IPS-11a (cell line): Measurements from ENCODE around the gene CDK6.

Source experiments
- H3K4me3 ChIP-seq: one replicate; pipeline ENCODE4 v1.5.1; 2013; ENCODE audit warnings: low read depth, low read length, control low read depth

The CDK6 gene

DNA sequence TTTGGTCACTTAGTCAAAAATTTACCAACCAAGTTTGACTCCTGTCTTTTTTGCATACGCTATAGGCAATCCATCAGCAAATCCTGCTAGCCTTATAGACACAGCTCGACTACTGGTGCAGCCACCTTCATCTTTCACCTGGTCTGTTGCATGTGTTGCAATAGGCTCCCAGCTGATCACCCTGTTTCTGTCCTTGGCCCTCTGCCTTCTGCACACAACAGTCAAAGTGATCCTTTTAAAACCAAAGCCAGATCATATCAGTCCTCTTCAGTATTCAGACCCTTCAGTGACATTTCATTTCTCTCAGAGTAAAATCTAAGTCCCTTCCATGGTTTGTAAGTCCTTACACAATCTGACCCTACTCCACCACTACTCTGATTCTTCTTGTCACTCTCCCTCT lies 10.9 kb upstream of the CDK6 start:
- no peak overlapping the region for H3K4me3 ChIP-seq

DNA sequence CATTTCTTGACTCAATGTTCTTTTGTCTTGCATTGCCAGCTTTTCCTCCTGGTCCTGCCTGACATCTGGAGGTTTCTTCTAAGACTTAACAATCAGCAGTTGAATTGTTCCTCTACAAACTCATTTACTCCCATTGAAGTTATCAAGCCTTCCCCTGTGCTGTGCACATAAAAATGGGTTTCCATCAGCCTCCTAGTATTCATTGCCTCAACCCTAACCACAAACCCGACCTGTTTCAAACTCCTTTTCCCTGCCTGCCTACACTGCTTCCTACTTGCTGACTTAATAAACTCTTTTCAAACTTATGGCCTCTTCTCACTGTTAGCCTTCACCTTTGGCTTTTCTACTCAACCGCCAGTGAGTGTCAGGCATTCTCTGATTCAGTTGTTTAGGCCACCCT lies 9.4 kb upstream of the CDK6 start:
- H3K4me3 ChIP-seq: no peak overlapping the region

GRCh38 chr7:92843781-92844180 lies 7.4 kb upstream of the CDK6 start:
- H3K4me3 ChIP-seq: no peak overlapping the region

GRCh38 chr7:92843034-92843760 lies 6.8 kb upstream of the CDK6 start:
- H3K4me3 ChIP-seq: no peak overlapping the region

- H3K4me3 ChIP-seq: no peak overlapping the region
These were observed 4.8 kb upstream of the CDK6 start for GRCh38 chr7:92841192-92841591.

GRCh38 chr7:92840316-92840715 lies 3.9 kb upstream of the CDK6 start:
- no peak overlapping the region for H3K4me3 ChIP-seq

GRCh38 chr7:92839901-92840300 lies 3.5 kb upstream of the CDK6 start:
- H3K4me3 ChIP-seq: no peak overlapping the region

- H3K4me3 ChIP-seq: no peak overlapping the region
These were observed 2.6 kb upstream of the CDK6 start for GRCh38 chr7:92838934-92839333.

DNA sequence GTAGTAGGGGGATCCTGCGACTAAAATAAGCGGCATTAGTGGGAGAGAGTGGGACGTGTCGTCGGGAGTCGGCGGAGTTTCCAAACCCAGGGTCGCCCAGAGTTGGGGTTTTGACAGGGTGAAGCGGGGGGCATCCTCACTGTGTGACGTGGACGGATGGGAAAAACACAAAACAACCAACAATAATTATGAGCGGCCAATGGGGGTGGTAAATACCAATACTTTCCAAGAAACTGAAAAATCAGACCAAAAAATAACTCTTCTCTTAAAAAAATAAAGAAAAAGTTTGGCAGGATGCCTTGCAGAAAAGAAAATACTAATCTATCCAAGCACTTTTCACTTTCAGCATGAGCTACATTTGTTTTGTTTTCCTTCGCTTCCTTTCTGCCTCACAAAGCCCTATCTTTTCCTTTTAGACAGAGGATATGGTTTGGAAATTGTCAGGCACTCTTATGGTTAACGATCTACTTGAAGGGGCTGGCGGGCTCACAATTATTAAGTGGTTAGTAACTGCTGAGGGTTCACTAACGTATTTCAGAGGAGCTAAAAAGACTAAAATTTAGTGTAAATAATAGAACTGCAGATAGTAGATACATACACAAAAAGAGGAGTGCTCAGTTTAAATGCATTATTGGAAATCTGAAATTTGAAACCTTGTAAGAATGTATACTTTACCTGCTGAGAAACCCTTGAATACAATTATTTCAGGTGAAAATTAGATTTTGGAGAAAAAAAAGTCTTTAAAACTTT lies 802 bp upstream of the CDK6 start:
- H3K4me3 ChIP-seq: peak overlapping the region; percentile 46

DNA sequence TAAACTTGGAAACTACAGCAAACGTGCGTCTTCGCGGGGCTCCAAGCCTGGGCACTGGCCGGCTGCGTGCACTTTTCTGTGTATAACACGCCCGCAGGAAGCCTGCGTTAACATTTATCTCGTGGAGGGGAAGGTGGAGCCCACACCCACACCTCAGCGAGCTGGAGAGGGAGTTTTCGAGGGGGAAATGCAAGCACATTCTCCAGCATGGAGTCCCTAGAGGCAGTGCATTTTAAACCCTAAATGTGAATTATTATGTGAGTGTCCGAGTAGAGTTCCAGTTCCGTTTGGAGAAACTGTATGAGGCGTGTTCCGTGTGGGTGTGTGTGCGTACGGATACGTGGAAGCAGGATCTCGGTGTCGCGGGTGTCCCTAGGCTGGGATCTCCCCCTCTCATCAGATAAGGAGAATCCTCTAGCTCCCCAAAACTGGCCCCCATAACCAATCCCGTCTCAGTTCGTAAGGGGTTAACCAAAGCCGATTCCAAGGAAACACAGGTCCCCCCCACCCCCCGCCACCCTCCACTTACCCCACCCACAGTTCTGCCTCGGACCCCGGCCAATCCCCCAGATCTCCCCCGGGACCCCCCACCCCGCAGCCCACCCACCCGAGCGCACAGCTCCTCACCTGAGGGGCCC lies 403 bp downstream of the CDK6 start:
- H3K4me3 ChIP-seq: peak overlapping the region; percentile 62

DNA sequence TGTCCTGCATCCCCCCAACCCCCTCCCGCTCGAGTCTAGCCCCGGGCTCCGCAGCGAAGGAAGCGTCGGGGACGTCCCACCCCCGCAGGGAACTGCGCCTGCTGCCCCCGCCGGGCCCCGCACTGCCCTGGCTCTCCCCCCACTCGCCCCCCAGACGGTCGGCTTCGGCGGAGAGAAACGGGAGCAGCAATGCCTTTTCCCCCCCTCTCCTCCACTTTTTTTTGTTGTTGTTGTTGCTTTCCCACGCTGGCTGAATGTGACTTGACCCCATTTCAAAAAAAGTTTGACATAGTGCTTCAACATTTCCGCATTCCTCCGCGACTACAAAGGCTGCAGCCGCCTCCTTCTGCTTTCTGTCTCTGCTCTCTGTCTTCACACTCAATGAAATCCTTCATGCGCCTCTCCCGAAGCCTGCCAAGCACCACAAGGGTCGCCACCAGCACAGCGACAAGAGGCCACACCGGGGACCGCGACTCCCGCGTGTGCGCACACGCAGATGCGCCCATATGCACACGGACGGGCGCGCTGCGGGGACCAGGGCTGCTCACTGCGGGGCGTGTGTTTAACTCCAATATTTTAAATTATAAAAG lies 1.0 kb downstream of the CDK6 start:
- H3K4me3 ChIP-seq: peak overlapping the region; percentile 62

- H3K4me3 ChIP-seq: peak overlapping the region; percentile 75
These were observed 1.7 kb downstream of the CDK6 start for GRCh38 chr7:92834507-92835260.

GRCh38 chr7:92833766-92834506 lies 2.4 kb downstream of the CDK6 start:
- H3K4me3 ChIP-seq: peak overlapping the region; percentile 75

- peak overlapping the region; percentile 75 for H3K4me3 ChIP-seq
These were observed 3.2 kb downstream of the CDK6 start for GRCh38 chr7:92833024-92833765.

DNA sequence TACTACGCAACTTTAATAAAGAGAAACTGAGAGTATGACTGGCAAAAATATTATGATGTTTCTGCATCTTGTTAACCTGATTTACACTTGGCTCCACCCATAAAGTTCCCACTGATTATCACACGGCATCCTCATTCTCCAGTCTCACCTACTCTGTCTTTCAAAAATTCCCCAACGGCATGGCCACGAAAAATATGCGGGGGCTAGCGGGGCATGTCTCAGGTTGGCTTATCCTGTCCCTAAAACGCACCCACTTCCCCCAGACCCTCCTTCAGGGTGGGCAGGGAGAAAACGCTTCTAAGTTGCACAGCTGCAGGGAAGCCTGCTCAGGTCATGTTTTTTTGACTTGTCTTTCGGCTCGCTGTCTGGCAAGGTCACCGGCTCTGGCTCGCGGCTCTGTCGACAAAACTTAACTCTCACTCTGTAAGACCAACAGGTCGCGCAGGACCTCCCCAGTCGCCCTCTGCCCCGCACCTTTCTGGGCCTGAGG lies 3.8 kb downstream of the CDK6 start:
- peak overlapping the region; percentile 75 for H3K4me3 ChIP-seq

DNA sequence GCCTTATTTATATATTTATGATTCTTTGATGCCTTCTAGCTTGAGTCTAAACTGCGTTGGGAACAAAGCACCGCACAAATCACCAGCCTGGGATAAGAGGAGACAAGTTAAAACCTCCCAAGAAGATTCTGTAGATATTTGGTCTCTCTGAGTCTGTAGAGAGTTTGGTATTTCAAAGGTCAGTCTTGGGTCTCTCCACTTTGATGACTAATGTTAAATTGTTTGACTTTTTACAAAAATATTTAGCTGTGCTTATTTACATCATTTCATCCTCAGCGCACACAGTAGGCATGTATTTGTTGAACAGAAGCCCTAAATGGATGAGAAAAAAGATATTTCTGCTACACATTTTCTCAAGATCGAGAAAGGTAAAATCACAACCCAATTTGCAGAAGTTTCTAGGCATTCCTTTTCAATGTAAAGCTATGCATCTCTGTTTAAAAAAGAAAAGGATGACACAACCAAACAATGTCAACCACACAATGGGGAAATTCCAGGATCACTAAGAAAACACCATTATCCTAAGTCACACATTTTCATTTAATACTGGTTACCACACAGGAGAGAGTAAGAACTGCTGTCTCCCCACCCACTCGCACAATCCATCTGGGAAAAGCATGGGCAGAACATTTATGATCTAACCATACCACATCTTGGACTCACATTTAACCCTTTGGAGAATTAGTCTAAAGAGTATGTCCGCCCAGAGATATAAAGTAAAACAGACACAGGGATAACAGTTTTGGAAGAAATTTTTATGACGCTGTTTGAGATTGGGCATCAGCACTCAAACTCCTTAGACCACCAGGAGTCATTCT lies 4.4 kb downstream of the CDK6 start:
- H3K4me3 ChIP-seq: peak overlapping the region; percentile 75

- H3K4me3 ChIP-seq: no peak overlapping the region
These were observed 5.8 kb downstream of the CDK6 start for GRCh38 chr7:92830532-92831110.

- no peak overlapping the region for H3K4me3 ChIP-seq
These were observed 6.3 kb downstream of the CDK6 start for GRCh38 chr7:92830027-92830426.
